ENCODE results near the gene LATS2. TPM values are rescaled to one million over a fixed set of nuclear protein-coding genes. Genes with fewer than 3 reads are reported as not detected.

Gene LATS2
- total RNA-seq, 1 donor from 2014 or later, result 58.3 TPM

GRCh38 chr13:21069561-21070004 lies 8.2 kb upstream of the LATS2 start:
- H3K36me3 Mint-ChIP-seq (ENCODE audit: unreplicated experiment), result no peaks in the 10 kb centered on the region
- H3K27ac Mint-ChIP-seq (ENCODE audit: unreplicated experiment), result peak overlapping the region; percentile 79
- H3K4me3 Mint-ChIP-seq (ENCODE audit: unreplicated experiment), result no peak overlapping the region
- no peaks in the 10 kb centered on the region for H3K27me3 Mint-ChIP-seq (ENCODE audit: unreplicated experiment)
- DNase-seq (ENCODE audit: extremely low spot score, unreplicated experiment), result no peak
- TF ChIP-seq CTCF (IDR thresholded peaks at IDR 0.05), result no peak
- no peaks in the 10 kb centered on the region for H3K9me3 Mint-ChIP-seq (ENCODE audit: unreplicated experiment)
- H3K4me1 Mint-ChIP-seq (ENCODE audit: unreplicated experiment), result peaks cover 20% of the 10 kb centered on the region

DNA sequence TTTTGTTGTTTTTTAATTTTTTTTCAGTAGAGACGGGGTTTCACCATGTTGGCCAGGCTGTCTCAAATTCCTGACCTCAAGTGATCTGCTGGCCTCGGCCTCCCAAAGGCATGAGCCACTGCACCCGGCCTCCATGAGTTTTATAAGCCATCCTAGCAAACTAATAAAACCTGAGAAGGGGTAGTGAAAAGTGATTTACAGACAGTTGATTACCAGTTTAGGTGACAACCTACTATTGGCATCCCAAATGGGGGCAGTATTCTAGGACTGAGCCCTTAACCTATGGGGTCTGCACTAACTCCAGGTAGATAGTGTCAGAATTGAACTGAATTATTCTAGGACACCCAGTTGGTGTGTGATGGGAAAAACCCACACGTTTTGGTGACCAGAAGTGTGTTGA lies 6.5 kb upstream of the LATS2 start:
- no peak for DNase-seq (ENCODE audit: extremely low spot score, unreplicated experiment)
- Mint-ChIP-seq H3K4me3 (ENCODE audit: unreplicated experiment) (no peak overlapping the region), H3K27ac (ENCODE audit: unreplicated experiment) (no peak overlapping the region), H3K4me1 (ENCODE audit: unreplicated experiment) (peaks cover 17% of the 10 kb centered on the region), H3K27me3 (ENCODE audit: unreplicated experiment) (no peaks in the 10 kb centered on the region), H3K9me3 (ENCODE audit: unreplicated experiment) (no peaks in the 10 kb centered on the region), H3K36me3 (ENCODE audit: unreplicated experiment) (no peaks in the 10 kb centered on the region)
- no peak for TF ChIP-seq CTCF (IDR thresholded peaks at IDR 0.05)

DNA sequence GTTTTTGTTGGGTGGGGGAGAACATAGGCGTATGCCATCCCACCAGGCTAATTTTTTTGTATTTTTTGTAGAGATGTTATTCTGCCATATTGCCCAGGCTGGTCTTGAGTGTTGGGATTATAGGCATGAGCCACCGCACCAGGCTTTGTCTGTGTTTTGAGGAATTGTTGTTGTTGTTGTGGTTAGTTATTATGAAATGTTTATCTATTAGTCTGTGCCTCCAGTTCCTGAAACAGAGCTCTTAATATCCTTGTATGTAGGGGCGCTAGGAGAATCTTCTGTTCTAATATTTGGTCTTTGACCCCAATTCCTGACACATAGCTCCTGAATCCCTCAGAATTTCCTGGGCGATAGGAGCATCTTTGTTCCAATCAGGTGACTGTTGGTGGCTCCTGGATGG lies 5.6 kb upstream of the LATS2 start:
- Mint-ChIP-seq H3K27ac (ENCODE audit: unreplicated experiment) (no peak overlapping the region), H3K9me3 (ENCODE audit: unreplicated experiment) (no peaks in the 10 kb centered on the region), H3K4me1 (ENCODE audit: unreplicated experiment) (peaks cover 17% of the 10 kb centered on the region), H3K36me3 (ENCODE audit: unreplicated experiment) (no peaks in the 10 kb centered on the region), H3K4me3 (ENCODE audit: unreplicated experiment) (no peak overlapping the region), H3K27me3 (ENCODE audit: unreplicated experiment) (no peaks in the 10 kb centered on the region)
- TF ChIP-seq CTCF (IDR thresholded peaks at IDR 0.05), result no peak
- no peak for DNase-seq (ENCODE audit: extremely low spot score, unreplicated experiment)

DNA sequence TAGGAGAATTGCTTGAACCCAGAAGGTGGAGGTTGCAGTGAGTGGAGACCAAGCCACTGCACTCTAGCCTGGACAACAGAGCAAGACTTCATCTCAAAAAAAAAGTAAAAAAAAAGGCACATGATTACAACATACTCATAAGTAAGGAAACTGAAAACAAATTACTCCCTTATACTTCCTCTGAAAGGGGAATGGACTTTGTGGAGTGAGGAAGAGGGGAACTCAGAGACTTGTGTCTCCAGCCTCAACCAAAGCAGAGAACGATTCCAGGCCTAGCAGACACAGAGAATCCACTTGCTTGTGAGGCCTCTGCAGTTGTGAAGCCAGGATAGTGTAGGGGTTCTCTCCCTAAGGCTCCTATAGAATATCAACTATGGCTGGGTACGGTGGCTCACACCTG lies 4.3 kb upstream of the LATS2 start:
- H3K36me3 Mint-ChIP-seq (ENCODE audit: unreplicated experiment), result no peaks in the 10 kb centered on the region
- H3K27ac Mint-ChIP-seq (ENCODE audit: unreplicated experiment), result no peak overlapping the region
- H3K27me3 Mint-ChIP-seq (ENCODE audit: unreplicated experiment), result no peaks in the 10 kb centered on the region
- DNase-seq (ENCODE audit: extremely low spot score, unreplicated experiment), result no peak
- TF ChIP-seq CTCF (IDR thresholded peaks at IDR 0.05), result no peak
- H3K4me3 Mint-ChIP-seq (ENCODE audit: unreplicated experiment), result no peak overlapping the region
- H3K9me3 Mint-ChIP-seq (ENCODE audit: unreplicated experiment), result no peaks in the 10 kb centered on the region
- H3K4me1 Mint-ChIP-seq (ENCODE audit: unreplicated experiment), result peaks cover 15% of the 10 kb centered on the region

DNA sequence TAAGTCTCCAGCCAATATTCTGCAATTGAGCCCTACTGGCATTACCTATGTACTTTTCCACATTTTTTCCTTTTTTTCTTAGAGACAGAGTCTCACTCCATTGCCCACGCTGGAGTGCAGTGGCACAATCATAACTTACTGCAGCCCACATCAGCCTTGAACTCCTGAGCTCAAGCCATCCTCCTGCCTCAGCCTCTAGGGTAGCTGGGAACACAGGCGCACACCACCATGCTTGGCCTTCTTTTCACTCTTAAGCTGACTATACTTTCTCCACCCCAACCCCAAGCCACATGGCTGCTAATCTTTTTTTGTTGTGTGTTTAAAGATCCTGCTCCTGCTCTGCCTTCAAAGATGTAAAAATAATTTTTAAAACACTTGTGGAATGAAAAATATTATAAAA lies 1.6 kb upstream of the LATS2 start:
- no peak for DNase-seq (ENCODE audit: extremely low spot score, unreplicated experiment)
- no peak for TF ChIP-seq CTCF (IDR thresholded peaks at IDR 0.05)
- no peak overlapping the region for H3K4me3 Mint-ChIP-seq (ENCODE audit: unreplicated experiment)
- H3K27ac Mint-ChIP-seq (ENCODE audit: unreplicated experiment), result no peak overlapping the region
- H3K36me3 Mint-ChIP-seq (ENCODE audit: unreplicated experiment), result no peaks in the 10 kb centered on the region
- no peaks in the 10 kb centered on the region for H3K27me3 Mint-ChIP-seq (ENCODE audit: unreplicated experiment)
- no peaks in the 10 kb centered on the region for H3K9me3 Mint-ChIP-seq (ENCODE audit: unreplicated experiment)
- peaks cover 26% of the 10 kb centered on the region for H3K4me1 Mint-ChIP-seq (ENCODE audit: unreplicated experiment)

All from osteocyte (in vitro differentiated cells).